ENCODE measurements around the gene ACSF2. TPM values are rescaled to one million over a fixed set of nuclear protein-coding genes. Genes with fewer than 3 reads are reported as not detected.

ACSF2 gene
- total RNA-seq, 5 donors from 2014 or later (not counting 1 experiment from before 2014, with no cell fraction given), result 17.7 to 26.4 (median 21.3) TPM

- H3K4me1 ChIP-seq (ENCODE audit: control insufficient read depth in 1 of 2, extremely low read depth in 1 of 2, insufficient read depth in 2 of 2, low read length in 2 of 2), result peaks cover 0 to 4% of the 10 kb centered on the region in 2 experiments
- H3K4me3 ChIP-seq (ENCODE audit: control insufficient read depth in 1 of 2, extremely low read depth in 1 of 2, low read length in 1 of 2), result no peak overlapping the region
- 91% methylated on average over 11 of the region's 13 CpGs for WGBS (ENCODE audit: insufficient coverage)
- peaks cover 0 to 7% of the 10 kb centered on the region in 2 experiments for H3K27me3 ChIP-seq (replicated peaks in 1 of 2; ENCODE audit: control insufficient read depth in 2 of 2, extremely low read depth in 1 of 2, insufficient read depth in 2 of 2, low read length in 1 of 2)
- POLR2A ChIA-PET, result interaction anchor here in 1 of 2 donors (0.6 kb wide), 1 partner anchor 199 kb away, joined by 3 read pairs; no protein-coding TSS in a partner anchor
- H3K9me3 ChIP-seq, result no peaks in the 10 kb centered on the region
- Mint-ChIP-seq H3K9me3 (no peaks in the 10 kb centered on the region), H3K27me3 (no peaks in the 10 kb centered on the region), H3K4me1 (peaks cover 5 to 11% (median 9%) of the 10 kb centered on the region in 3 donors), H3K27ac (peak overlapping the region in 1 of 2 donors; percentile 41), H3K4me3 (no peak overlapping the region), H3K36me3 (no peaks in the 10 kb centered on the region)
- H3K27ac ChIP-seq (ENCODE audit: low read length), result no peak overlapping the region
- CTCF ChIA-PET, result interaction anchor here in 1 of 2 donors (0.7 kb wide), 1 partner anchor 53 kb away, joined by 3 read pairs; no protein-coding TSS in a partner anchor
- no peaks in the 10 kb centered on the region for H3K36me3 ChIP-seq (ENCODE audit: control insufficient read depth in 2 of 2, extremely low read depth in 1 of 2, insufficient read depth in 1 of 2, low read length in 1 of 2)
- DNase-seq, result no peak
- peak in 1 of 4 experiments; percentile 26 for ATAC-seq (replicated peaks in 1 of 4)
These were observed 92.5 kb downstream of the ACSF2 start for GRCh38 chr17:50518384-50519023.

GRCh38 chr17:50519141-50519834 is 93.3 kb downstream of the ACSF2 start:
- Histone ChIP-seq H3K36me3 (ENCODE audit: control insufficient read depth in 2 of 2, extremely low read depth in 1 of 2, insufficient read depth in 1 of 2, low read length in 1 of 2) (no peaks in the 10 kb centered on the region), H3K27ac (ENCODE audit: low read length) (no peak overlapping the region), H3K4me1 (ENCODE audit: control insufficient read depth in 1 of 2, extremely low read depth in 1 of 2, insufficient read depth in 2 of 2, low read length in 2 of 2) (peaks cover 0 to 4% of the 10 kb centered on the region in 2 experiments), H3K9me3 (no peaks in the 10 kb centered on the region), H3K4me3 (ENCODE audit: control insufficient read depth in 1 of 2, extremely low read depth in 1 of 2, low read length in 1 of 2) (no peak overlapping the region), H3K27me3 (replicated peaks in 1 of 2; ENCODE audit: control insufficient read depth in 2 of 2, extremely low read depth in 1 of 2, insufficient read depth in 2 of 2, low read length in 1 of 2) (peaks cover 0 to 7% of the 10 kb centered on the region in 2 experiments)
- peaks cover 5 to 11% (median 9%) of the 10 kb centered on the region in 3 donors for H3K4me1 Mint-ChIP-seq
- no peaks in the 10 kb centered on the region for H3K9me3 Mint-ChIP-seq
- H3K4me3 Mint-ChIP-seq, result no peak overlapping the region
- CTCF ChIA-PET, result interaction anchor here in 1 of 2 donors (0.7 kb wide), 1 partner anchor 52 kb away, joined by 3 read pairs; no protein-coding TSS in a partner anchor
- H3K27ac Mint-ChIP-seq, result no peak overlapping the region
- no peak for DNase-seq
- no peak for ATAC-seq (replicated peaks in 1 of 4)
- WGBS (ENCODE audit: insufficient coverage), result 90% methylated on average over 7 of the region's 8 CpGs
- no peaks in the 10 kb centered on the region for H3K36me3 Mint-ChIP-seq
- POLR2A ChIA-PET, result no interaction called here
- H3K27me3 Mint-ChIP-seq, result no peaks in the 10 kb centered on the region

GRCh38 chr17:50520483-50520882 is 94.5 kb downstream of the ACSF2 start:
- Histone ChIP-seq H3K36me3 (ENCODE audit: control insufficient read depth in 2 of 2, extremely low read depth in 1 of 2, insufficient read depth in 1 of 2, low read length in 1 of 2) (no peaks in the 10 kb centered on the region), H3K4me3 (ENCODE audit: control insufficient read depth in 1 of 2, extremely low read depth in 1 of 2, low read length in 1 of 2) (no peak overlapping the region), H3K9me3 (no peaks in the 10 kb centered on the region), H3K27ac (ENCODE audit: low read length) (no peak overlapping the region), H3K4me1 (ENCODE audit: control insufficient read depth in 1 of 2, extremely low read depth in 1 of 2, insufficient read depth in 2 of 2, low read length in 2 of 2) (peaks cover 0 to 4% of the 10 kb centered on the region in 2 experiments), H3K27me3 (replicated peaks in 1 of 2; ENCODE audit: control insufficient read depth in 2 of 2, extremely low read depth in 1 of 2, insufficient read depth in 2 of 2, low read length in 1 of 2) (peaks cover 0 to 5% of the 10 kb centered on the region in 2 experiments)
- Mint-ChIP-seq H3K27ac (no peak overlapping the region), H3K4me1 (peaks cover 5 to 11% (median 9%) of the 10 kb centered on the region in 3 donors), H3K27me3 (no peaks in the 10 kb centered on the region), H3K4me3 (no peak overlapping the region), H3K9me3 (no peaks in the 10 kb centered on the region), H3K36me3 (no peaks in the 10 kb centered on the region)
- ATAC-seq (replicated peaks in 1 of 4) (no peak), DNase-seq (no peak)
- ChIA-PET POLR2A (no interaction called here), CTCF (no interaction called here)
- WGBS (ENCODE audit: insufficient coverage), result 14% methylated on average over 1 of the region's 2 CpGs

DNA sequence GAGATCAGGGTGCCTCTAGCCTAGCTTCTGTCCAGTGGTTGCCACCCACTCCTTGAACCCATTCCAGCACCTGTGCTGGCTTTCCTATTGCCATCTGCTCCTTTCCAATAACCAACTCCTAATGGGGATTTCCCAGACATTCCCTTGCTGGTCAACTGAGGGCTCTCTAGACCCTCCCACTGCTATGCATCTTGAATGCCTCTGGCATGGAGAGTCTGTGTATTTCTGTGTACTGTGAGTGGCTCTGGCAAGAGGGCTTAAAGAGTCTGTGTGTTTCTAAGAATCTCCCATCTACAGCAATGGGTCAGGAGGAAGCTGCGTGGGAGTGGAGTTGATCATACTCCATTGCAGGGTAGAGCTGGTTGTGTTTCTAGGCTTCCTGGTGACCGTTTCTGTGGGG is 95.5 kb downstream of the ACSF2 start:
- Mint-ChIP-seq H3K4me1 (peaks cover 5 to 10% (median 9%) of the 10 kb centered on the region in 3 donors), H3K9me3 (no peaks in the 10 kb centered on the region), H3K27me3 (no peaks in the 10 kb centered on the region), H3K4me3 (no peak overlapping the region), H3K36me3 (no peaks in the 10 kb centered on the region), H3K27ac (no peak overlapping the region)
- DNase-seq (no peak), ATAC-seq (replicated peaks in 1 of 4) (no peak)
- Histone ChIP-seq H3K4me1 (ENCODE audit: control insufficient read depth in 1 of 2, extremely low read depth in 1 of 2, insufficient read depth in 2 of 2, low read length in 2 of 2) (peaks cover 0 to 4% of the 10 kb centered on the region in 2 experiments), H3K4me3 (ENCODE audit: control insufficient read depth in 1 of 2, extremely low read depth in 1 of 2, low read length in 1 of 2) (no peak overlapping the region), H3K36me3 (ENCODE audit: control insufficient read depth in 2 of 2, extremely low read depth in 1 of 2, insufficient read depth in 1 of 2, low read length in 1 of 2) (no peaks in the 10 kb centered on the region), H3K27ac (ENCODE audit: low read length) (no peak overlapping the region), H3K9me3 (no peaks in the 10 kb centered on the region), H3K27me3 (replicated peaks in 1 of 2; ENCODE audit: control insufficient read depth in 2 of 2, extremely low read depth in 1 of 2, insufficient read depth in 2 of 2, low read length in 1 of 2) (peaks cover 0 to 5% of the 10 kb centered on the region in 2 experiments)
- 75% methylated on average over 2 of the region's 2 CpGs for WGBS (ENCODE audit: insufficient coverage)
- ChIA-PET POLR2A (interaction anchor here in 1 of 2 donors (0.6 kb wide), 1 partner anchor 18 kb away, joined by 3 read pairs; no protein-coding TSS in a partner anchor), CTCF (interaction anchor here in 1 of 2 donors (0.5 kb wide), 1 partner anchor 21 kb away, joined by 3 read pairs; no protein-coding TSS in a partner anchor)

- no peaks in the 10 kb centered on the region for H3K9me3 Mint-ChIP-seq
- no peaks in the 10 kb centered on the region for H3K36me3 Mint-ChIP-seq
- ChIA-PET CTCF (no interaction called here), POLR2A (no interaction called here)
- DNase-seq (no peak), ATAC-seq (replicated peaks in 1 of 4) (no peak)
- no peaks in the 10 kb centered on the region for H3K27me3 Mint-ChIP-seq
- H3K36me3 ChIP-seq (ENCODE audit: control insufficient read depth in 2 of 2, extremely low read depth in 1 of 2, insufficient read depth in 1 of 2, low read length in 1 of 2), result no peaks in the 10 kb centered on the region
- no peaks in the 10 kb centered on the region for H3K9me3 ChIP-seq
- H3K4me1 Mint-ChIP-seq, result no peaks in the 10 kb centered on the region
- H3K4me3 Mint-ChIP-seq, result no peak overlapping the region
- no peaks in the 10 kb centered on the region for H3K4me1 ChIP-seq (ENCODE audit: control insufficient read depth in 1 of 2, extremely low read depth in 1 of 2, insufficient read depth in 2 of 2, low read length in 2 of 2)
- no peak overlapping the region for H3K27ac ChIP-seq (ENCODE audit: low read length)
- no peak overlapping the region for H3K4me3 ChIP-seq (ENCODE audit: control insufficient read depth in 1 of 2, extremely low read depth in 1 of 2, low read length in 1 of 2)
- H3K27ac Mint-ChIP-seq, result no peak overlapping the region
- H3K27me3 ChIP-seq (replicated peaks in 1 of 2; ENCODE audit: control insufficient read depth in 2 of 2, extremely low read depth in 1 of 2, insufficient read depth in 2 of 2, low read length in 1 of 2), result peaks cover 0 to 8% of the 10 kb centered on the region in 2 experiments
- 79% methylated on average over 8 of the region's 10 CpGs for WGBS (ENCODE audit: insufficient coverage)
These were observed 96.7 kb downstream of the ACSF2 start for GRCh38 chr17:50522766-50523165.

- ATAC-seq (replicated peaks in 1 of 4) (no peak), DNase-seq (no peak)
- WGBS (ENCODE audit: insufficient coverage), result no CpG with 5 or more reads among the region's 2 CpGs
- Mint-ChIP-seq H3K36me3 (no peaks in the 10 kb centered on the region), H3K27me3 (peaks cover 0 to 2% of the 10 kb centered on the region in 2 donors), H3K27ac (no peak overlapping the region), H3K4me3 (no peak overlapping the region), H3K9me3 (no peaks in the 10 kb centered on the region), H3K4me1 (no peaks in the 10 kb centered on the region)
- no peak overlapping the region for H3K27ac ChIP-seq (ENCODE audit: low read length)
- no peaks in the 10 kb centered on the region for H3K36me3 ChIP-seq (ENCODE audit: control insufficient read depth in 2 of 2, extremely low read depth in 1 of 2, insufficient read depth in 1 of 2, low read length in 1 of 2)
- POLR2A ChIA-PET, result no interaction called here
- H3K4me3 ChIP-seq (ENCODE audit: control insufficient read depth in 1 of 2, extremely low read depth in 1 of 2, low read length in 1 of 2), result no peak overlapping the region
- no peaks in the 10 kb centered on the region for H3K9me3 ChIP-seq
- H3K27me3 ChIP-seq (replicated peaks in 1 of 2; ENCODE audit: control insufficient read depth in 2 of 2, extremely low read depth in 1 of 2, insufficient read depth in 2 of 2, low read length in 1 of 2), result peaks cover 0 to 13% of the 10 kb centered on the region in 2 experiments
- CTCF ChIA-PET, result no interaction called here
- no peaks in the 10 kb centered on the region for H3K4me1 ChIP-seq (ENCODE audit: control insufficient read depth in 1 of 2, extremely low read depth in 1 of 2, insufficient read depth in 2 of 2, low read length in 2 of 2)
These were observed 97.2 kb downstream of the ACSF2 start for GRCh38 chr17:50523208-50523607.

Data from T-cell (primary cell).